PC-3 (cell line): Measurements from ENCODE around the gene ERVMER34-1. TPM values are rescaled to one million over a fixed set of nuclear protein-coding genes. Genes with fewer than 3 reads are reported as not detected.

Source experiments
- ATAC-seq: fragments of 200-7000 bp; cut with Tn5 transposase; 2 replicates; pipeline ENCODE4 v1.9.1; 2020; ENCODE audit warnings: mild to moderate bottlenecking, moderate library complexity
- BruUV-seq: library from RNA; stranded (reverse); fragments of 400-500 nt; replicated peaks from 2 replicates; lab custom pipeline; 2021; lab: Mats Ljungman, UMichigan
- CTCF ChIA-PET: fragments of 300-600 bp; sonication (Branson Sonifier 250); formaldehyde crosslinking; loops from one replicate; lab custom pipeline; 2022; ENCODE audit warnings: antibody characterized with exemption; lab: Charles Lee
- POLR2A ChIA-PET: fragments of 300-600 bp; sonication (Branson Sonifier 250); formaldehyde crosslinking; loops from one replicate; lab custom pipeline; 2022; ENCODE audit warnings: antibody characterized with exemption; ENCODE audit not compliant: unreplicated experiment; lab: Charles Lee
- DNase-seq: peaks from one replicate; pipeline ENCODE4 v3.0.0-alpha.2; 2015
- H2AFZ ChIP-seq: fragments of 300-600 bp; sonication (generic); 2 replicates; pipeline ENCODE4 v1.6.0; 2016; ENCODE audit warnings: antibody characterized with exemption, low read length
- H3F3A ChIP-seq: fragments of 300-600 bp; sonication (generic); one replicate; pipeline ENCODE4 v1.6.0; 2017; ENCODE audit warnings: antibody characterized with exemption, low read length, control low read depth, mild to moderate bottlenecking; ENCODE audit not compliant: unreplicated experiment
- H3K27ac ChIP-seq: fragments of 300-600 bp; sonication (generic); 2 replicates; pipeline ENCODE4 v1.5.1; 2016; ENCODE audit warnings: mild to moderate bottlenecking, low read length
- H3K27me3 ChIP-seq: fragments of 300-600 bp; sonication (generic); 2 replicates; pipeline ENCODE4 v1.6.1; 2016; ENCODE audit warnings: low read length, mixed read lengths
- H3K36me3 ChIP-seq: fragments of 300-600 bp; sonication (generic); 2 replicates; pipeline ENCODE4 v1.6.1; 2016; ENCODE audit warnings: low read depth, mixed run types, low read length, mixed read lengths
- H3K4me1 ChIP-seq: fragments of 300-600 bp; sonication (generic); 2 replicates; pipeline ENCODE4 v1.5.1; 2016; ENCODE audit warnings: low read length; ENCODE audit not compliant: insufficient read depth
- H3K4me2 ChIP-seq: fragments of 300-600 bp; sonication (generic); 2 replicates; pipeline ENCODE4 v1.6.0; 2016; ENCODE audit warnings: low read length
- H3K4me3 ChIP-seq: fragments of 300-600 bp; sonication (generic); 2 replicates; pipeline ENCODE4 v1.5.1; 2016; ENCODE audit warnings: mild to moderate bottlenecking, low read length, mixed read lengths
- H3K79me2 ChIP-seq: fragments of 300-600 bp; sonication (generic); 2 replicates; pipeline ENCODE4 v1.6.1; 2017; ENCODE audit warnings: low read length, mixed read lengths
- H3K9ac ChIP-seq: fragments of 300-600 bp; sonication (generic); 2 replicates; pipeline ENCODE4 v1.6.0; 2016; ENCODE audit warnings: mild to moderate bottlenecking, low read length
- H3K9me2 ChIP-seq: fragments of 300-600 bp; sonication (generic); replicated peaks from 2 replicates; pipeline ENCODE4 v1.6.1; 2016; ENCODE audit warnings: mixed run types, low read length, mixed read lengths
- H3K9me3 ChIP-seq: fragments of 300-600 bp; sonication (generic); 2 replicates; pipeline ENCODE4 v1.6.1; 2016; ENCODE audit warnings: low read length, mixed read lengths
- H4K20me1 ChIP-seq: fragments of 300-600 bp; sonication (generic); 2 replicates; pipeline ENCODE4 v1.6.1; 2016; ENCODE audit warnings: low read length, mixed read lengths
- EZH2 ChIP-seq: fragments of 300-600 bp; sonication (generic); IDR thresholded peaks from one replicate; pipeline ENCODE4 v1.6.1; 2017; ENCODE audit warnings: antibody characterized with exemption, mild to moderate bottlenecking, low read length; ENCODE audit not compliant: unreplicated experiment
- EZH2phosphoT487 ChIP-seq: fragments of 300-600 bp; sonication (generic); IDR thresholded peaks from 2 replicates; pipeline ENCODE4 v1.6.1; 2018; ENCODE audit warnings: mild to moderate bottlenecking, antibody characterized with exemption, low read length, borderline replicate concordance
- intact Hi-C: fragments of 100-400 bp; cut with micrococcal nuclease; formaldehyde crosslinking; loops from 2 replicates; pipeline ENCODE4 v1.9.0; 2023
- total RNA-seq: library from RNA; depleted of rRNA; stranded (reverse); fragments of >200 nt; gene quantifications from 2 replicates; pipeline ENCODE4 v1.2.3, GENCODE V29; 2014
- TF ChIP-seq, protein P1 (sequence below): fragments of 300-600 bp; sonication (generic); conservative IDR thresholded peaks from 2 replicates; pipeline ENCODE4 v1.5.1; 2017; ENCODE audit warnings: antibody characterized with exemption, low read depth, mild to moderate bottlenecking, low read length

Gene ERVMER34-1
- total RNA-seq, 1 experiment from 2014 or later: 1.7 TPM

DNA sequence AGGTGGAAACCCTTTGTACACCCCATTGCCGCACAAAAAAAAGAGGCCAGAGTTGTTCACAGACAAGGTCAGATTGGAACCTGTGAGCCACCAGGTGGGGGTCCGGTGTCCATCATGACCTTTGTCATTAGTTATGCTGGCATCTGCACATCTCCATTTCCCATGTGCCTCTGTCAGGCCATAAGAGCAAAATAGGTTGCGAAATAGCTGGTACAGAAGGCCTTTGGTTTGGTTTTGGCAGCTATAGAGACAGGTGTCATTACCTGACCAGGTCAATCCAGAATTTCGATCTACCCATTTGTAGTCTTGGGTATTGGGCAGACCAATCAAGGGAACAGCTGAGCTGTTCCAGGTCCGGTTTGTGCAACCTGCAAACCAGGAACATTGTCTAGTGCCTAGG, 6.6 kb downstream of the ERVMER34-1 start:
- DNase-seq: no peak
- no peak overlapping the region for H3K4me2 ChIP-seq
- no peaks in the 10 kb centered on the region for H4K20me1 ChIP-seq
- no peaks in the 10 kb centered on the region for H3K4me1 ChIP-seq
- POLR2A ChIA-PET: no interaction called here
- no peaks in the 10 kb centered on the region for H3K9me2 ChIP-seq
- CTCF ChIA-PET: no interaction called here
- no peaks in the 10 kb centered on the region for H3K36me3 ChIP-seq
- no peak overlapping the region for H3K27ac ChIP-seq
- H3F3A ChIP-seq: no peaks in the 10 kb centered on the region
- H3K9me3 ChIP-seq: no peaks in the 10 kb centered on the region
- H2AFZ ChIP-seq: no peak overlapping the region
- no peaks in the 10 kb centered on the region for H3K27me3 ChIP-seq
- no peak for ATAC-seq
- BruUV-seq: no TSS peak
- H3K4me3 ChIP-seq: no peak overlapping the region
- no peak for TF ChIP-seq EZH2
- TF ChIP-seq, protein P1, sequence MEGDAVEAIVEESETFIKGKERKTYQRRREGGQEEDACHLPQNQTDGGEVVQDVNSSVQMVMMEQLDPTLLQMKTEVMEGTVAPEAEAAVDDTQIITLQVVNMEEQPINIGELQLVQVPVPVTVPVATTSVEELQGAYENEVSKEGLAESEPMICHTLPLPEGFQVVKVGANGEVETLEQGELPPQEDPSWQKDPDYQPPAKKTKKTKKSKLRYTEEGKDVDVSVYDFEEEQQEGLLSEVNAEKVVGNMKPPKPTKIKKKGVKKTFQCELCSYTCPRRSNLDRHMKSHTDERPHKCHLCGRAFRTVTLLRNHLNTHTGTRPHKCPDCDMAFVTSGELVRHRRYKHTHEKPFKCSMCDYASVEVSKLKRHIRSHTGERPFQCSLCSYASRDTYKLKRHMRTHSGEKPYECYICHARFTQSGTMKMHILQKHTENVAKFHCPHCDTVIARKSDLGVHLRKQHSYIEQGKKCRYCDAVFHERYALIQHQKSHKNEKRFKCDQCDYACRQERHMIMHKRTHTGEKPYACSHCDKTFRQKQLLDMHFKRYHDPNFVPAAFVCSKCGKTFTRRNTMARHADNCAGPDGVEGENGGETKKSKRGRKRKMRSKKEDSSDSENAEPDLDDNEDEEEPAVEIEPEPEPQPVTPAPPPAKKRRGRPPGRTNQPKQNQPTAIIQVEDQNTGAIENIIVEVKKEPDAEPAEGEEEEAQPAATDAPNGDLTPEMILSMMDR: no peak
- TF ChIP-seq EZH2phosphoT487: no peak
- no peaks in the 10 kb centered on the region for H3K79me2 ChIP-seq
- no peak overlapping the region for H3K9ac ChIP-seq
- intact Hi-C loops: no loop called here

DNA sequence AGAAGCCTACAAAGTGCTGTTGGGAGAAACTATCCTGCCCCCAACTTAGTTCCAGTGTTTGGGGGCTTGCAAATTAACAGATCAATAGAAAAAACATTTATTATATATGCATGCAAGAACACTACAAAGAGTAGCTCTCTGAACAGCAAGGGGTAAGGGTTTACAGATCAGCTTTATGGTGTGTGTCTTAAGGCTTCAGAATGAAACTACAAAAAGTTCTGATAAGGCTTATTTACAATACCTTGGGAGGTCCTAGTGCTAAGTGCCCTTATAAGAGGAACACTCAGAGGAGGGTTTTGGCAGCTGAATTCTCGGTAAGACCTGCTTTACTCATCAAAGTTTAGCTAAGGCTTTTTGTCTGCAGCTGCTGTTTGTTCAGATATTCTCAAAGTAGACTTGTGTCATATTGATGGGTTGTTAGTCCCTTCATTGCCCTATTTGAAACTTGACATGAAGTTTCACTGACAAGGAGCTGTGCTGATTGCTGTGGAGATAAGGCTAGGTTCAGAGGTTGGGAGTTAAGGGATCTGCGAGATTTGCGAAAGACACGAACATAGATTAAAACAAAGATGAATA, 7.7 kb downstream of the ERVMER34-1 start:
- CTCF ChIA-PET: interaction anchor here (0.5 kb wide), 1 partner anchor 638 kb away, joined by 9 read pairs; no protein-coding TSS in a partner anchor
- no peaks in the 10 kb centered on the region for H3F3A ChIP-seq
- H3K4me2 ChIP-seq: no peak overlapping the region
- H2AFZ ChIP-seq: no peak overlapping the region
- no TSS peak for BruUV-seq
- no peaks in the 10 kb centered on the region for H3K36me3 ChIP-seq
- no peak for DNase-seq
- no peak overlapping the region for H3K4me3 ChIP-seq
- no peak overlapping the region for H3K27ac ChIP-seq
- no peaks in the 10 kb centered on the region for H3K4me1 ChIP-seq
- H3K9ac ChIP-seq: no peak overlapping the region
- POLR2A ChIA-PET: no interaction called here
- no peaks in the 10 kb centered on the region for H3K9me2 ChIP-seq
- H4K20me1 ChIP-seq: no peaks in the 10 kb centered on the region
- H3K27me3 ChIP-seq: no peaks in the 10 kb centered on the region
- intact Hi-C loops: no loop called here
- ATAC-seq: no peak
- no peaks in the 10 kb centered on the region for H3K9me3 ChIP-seq
- no peak for TF ChIP-seq EZH2phosphoT487
- TF ChIP-seq, protein P1: no peak
- no peaks in the 10 kb centered on the region for H3K79me2 ChIP-seq

DNA sequence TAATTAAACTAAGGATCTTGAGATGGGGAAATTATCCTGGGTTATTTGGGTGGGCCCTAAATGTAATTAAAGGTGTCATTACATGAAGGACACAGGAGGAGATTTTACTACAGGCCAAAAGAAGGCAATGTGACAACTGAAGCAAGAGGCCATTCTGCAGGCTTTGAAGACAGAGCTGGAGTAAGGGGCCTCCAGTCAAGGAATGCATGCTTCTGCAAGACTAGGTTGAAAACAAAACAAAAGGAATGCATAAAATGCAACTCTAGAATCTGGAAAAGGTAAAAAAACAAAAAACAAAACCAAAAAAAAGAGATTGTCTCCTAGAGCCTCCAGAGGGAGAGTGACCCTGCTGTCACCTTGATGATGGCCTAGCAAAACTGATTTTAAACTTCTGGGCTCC, 21.6 kb downstream of the ERVMER34-1 start:
- Histone ChIP-seq H3K9me3 (no peaks in the 10 kb centered on the region), H3F3A (no peaks in the 10 kb centered on the region), H3K79me2 (no peaks in the 10 kb centered on the region), H3K9me2 (no peaks in the 10 kb centered on the region), H2AFZ (no peak overlapping the region), H3K27ac (no peak overlapping the region), H3K36me3 (no peaks in the 10 kb centered on the region), H3K9ac (no peak overlapping the region), H3K4me2 (no peak overlapping the region), H4K20me1 (no peaks in the 10 kb centered on the region), H3K4me1 (no peaks in the 10 kb centered on the region), H3K4me3 (no peak overlapping the region), H3K27me3 (no peaks in the 10 kb centered on the region)
- ChIA-PET CTCF (no interaction called here), POLR2A (no interaction called here)
- BruUV-seq: no TSS peak
- intact Hi-C loops: no loop called here
- DNase-seq (no peak), ATAC-seq (no peak)
- no peak for TF ChIP-seq EZH2
- TF ChIP-seq, protein P1: no peak
- TF ChIP-seq EZH2phosphoT487: no peak
